Stomach (tissue), 4 donors: ENCODE measurements around the gene ZC3H6.

Experiments
- EP300 ChIP-seq: sonication (generic); formaldehyde crosslinking; IDR thresholded peaks from one replicate; pipeline ENCODE4 v1.6.1; 2017; ENCODE audit warnings: antibody characterized with exemption
- POLR2A ChIP-seq, 4 donors: fragments of 450-650 bp; IDR thresholded peaks; one replicate each; pipeline ENCODE4 v1.6.1; 2016; ENCODE audit warnings: antibody characterized with exemption in 4 of 4, control low read depth in 2 of 4, mild to moderate bottlenecking in 1 of 4, moderate library complexity in 1 of 4
- POLR2AphosphoS5 ChIP-seq, 3 donors: sonication (generic); formaldehyde crosslinking; IDR thresholded peaks; one replicate each; pipeline ENCODE4 v1.6.1; 2016; ENCODE audit warnings: antibody characterized with exemption in 3 of 3
- TF ChIP-seq, protein P1 (sequence below), 7 experiments: fragments of 450-650 bp in 4 of 7; fragments of 200-600 bp in 3 of 7; sonication (generic) in 3 of 7; IDR thresholded peaks; one replicate each; pipeline ENCODE4 v1.5.1; 2016 to 2019; ENCODE audit warnings: antibody characterized with exemption in 7 of 7, control low read depth in 2 of 7, mild to moderate bottlenecking in 1 of 7

DNA sequence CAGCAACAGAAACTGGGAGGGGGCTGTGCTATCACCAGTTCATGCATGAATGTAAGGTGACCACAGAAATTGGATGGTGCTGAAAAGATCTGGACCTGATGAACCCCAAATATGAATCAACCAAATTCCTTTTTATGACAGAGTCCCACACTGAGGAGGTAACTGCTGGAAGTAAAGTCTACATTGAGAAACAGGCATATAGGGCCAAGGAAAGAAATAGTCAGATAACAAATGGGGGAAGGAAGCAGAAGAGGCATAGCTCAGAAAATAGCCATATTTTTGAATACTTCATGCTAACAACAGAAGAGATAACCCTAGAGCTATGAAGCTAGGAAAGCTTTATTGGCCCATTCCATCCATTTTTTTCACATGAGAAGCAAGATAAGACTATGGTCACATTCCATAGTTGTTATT, 25.8 kb downstream of the ZC3H6 start:
- TF ChIP-seq EP300, result no peak
- TF ChIP-seq POLR2A (IDR thresholded peaks at IDR 0.05), result no peak
- TF ChIP-seq, protein P1, sequence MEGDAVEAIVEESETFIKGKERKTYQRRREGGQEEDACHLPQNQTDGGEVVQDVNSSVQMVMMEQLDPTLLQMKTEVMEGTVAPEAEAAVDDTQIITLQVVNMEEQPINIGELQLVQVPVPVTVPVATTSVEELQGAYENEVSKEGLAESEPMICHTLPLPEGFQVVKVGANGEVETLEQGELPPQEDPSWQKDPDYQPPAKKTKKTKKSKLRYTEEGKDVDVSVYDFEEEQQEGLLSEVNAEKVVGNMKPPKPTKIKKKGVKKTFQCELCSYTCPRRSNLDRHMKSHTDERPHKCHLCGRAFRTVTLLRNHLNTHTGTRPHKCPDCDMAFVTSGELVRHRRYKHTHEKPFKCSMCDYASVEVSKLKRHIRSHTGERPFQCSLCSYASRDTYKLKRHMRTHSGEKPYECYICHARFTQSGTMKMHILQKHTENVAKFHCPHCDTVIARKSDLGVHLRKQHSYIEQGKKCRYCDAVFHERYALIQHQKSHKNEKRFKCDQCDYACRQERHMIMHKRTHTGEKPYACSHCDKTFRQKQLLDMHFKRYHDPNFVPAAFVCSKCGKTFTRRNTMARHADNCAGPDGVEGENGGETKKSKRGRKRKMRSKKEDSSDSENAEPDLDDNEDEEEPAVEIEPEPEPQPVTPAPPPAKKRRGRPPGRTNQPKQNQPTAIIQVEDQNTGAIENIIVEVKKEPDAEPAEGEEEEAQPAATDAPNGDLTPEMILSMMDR (IDR thresholded peaks at IDR 0.05), result no peak
- no peak for TF ChIP-seq POLR2AphosphoS5 (IDR thresholded peaks at IDR 0.05)
